Hepatic stellate cell (primary cell): Measurements from ENCODE around the gene CAPG.

Experiments
- DNase-seq: peaks from one replicate; pipeline ENCODE4 v3.0.0; 2011; ENCODE audit warnings: low spot score

The CAPG gene

GRCh38 chr2:85438201-85439024 is 28.2 kb upstream of the CAPG start:
- DNase-seq, result no peak

- DNase-seq, result peak; percentile 86
Measured at GRCh38 chr2:85437488-85438200, 27.5 kb upstream of the CAPG start.

- no peak for DNase-seq
Measured at GRCh38 chr2:85436836-85437487, 26.8 kb upstream of the CAPG start.

GRCh38 chr2:85435981-85436835 is 26.0 kb upstream of the CAPG start:
- no peak for DNase-seq

- no peak for DNase-seq
Measured at GRCh38 chr2:85435220-85435958, 25.2 kb upstream of the CAPG start.

GRCh38 chr2:85434696-85435095 is 24.5 kb upstream of the CAPG start:
- no peak for DNase-seq

DNA sequence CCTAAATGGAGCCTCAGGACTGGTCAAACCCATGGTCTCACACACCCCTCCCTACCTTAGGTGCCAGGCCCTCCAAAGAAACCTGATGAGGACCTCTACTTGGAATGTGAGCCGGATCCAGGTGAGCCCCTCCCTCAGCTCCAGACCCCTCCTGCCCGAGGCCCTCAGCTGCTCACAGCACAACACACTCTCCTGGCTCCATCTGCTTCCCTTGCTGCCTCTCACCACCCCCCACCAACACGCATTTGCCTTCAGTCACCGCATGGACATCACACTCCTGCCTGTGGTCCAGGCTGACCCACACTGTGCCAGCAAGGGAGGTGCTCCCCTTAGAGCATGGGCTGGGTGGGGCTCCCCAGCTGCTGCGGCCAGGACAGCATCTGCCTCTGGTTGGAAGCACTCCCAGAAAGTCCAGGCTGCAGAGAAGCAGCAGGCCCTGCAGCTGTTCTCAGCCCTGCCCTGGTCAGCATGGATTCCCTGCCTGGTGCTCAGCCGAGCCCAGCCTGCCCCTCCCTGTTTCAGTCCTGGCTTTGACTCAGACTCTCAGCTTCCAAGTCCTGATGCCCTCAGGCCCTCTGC is 23.4 kb upstream of the CAPG start:
- DNase-seq, result peak; percentile 94

DNA sequence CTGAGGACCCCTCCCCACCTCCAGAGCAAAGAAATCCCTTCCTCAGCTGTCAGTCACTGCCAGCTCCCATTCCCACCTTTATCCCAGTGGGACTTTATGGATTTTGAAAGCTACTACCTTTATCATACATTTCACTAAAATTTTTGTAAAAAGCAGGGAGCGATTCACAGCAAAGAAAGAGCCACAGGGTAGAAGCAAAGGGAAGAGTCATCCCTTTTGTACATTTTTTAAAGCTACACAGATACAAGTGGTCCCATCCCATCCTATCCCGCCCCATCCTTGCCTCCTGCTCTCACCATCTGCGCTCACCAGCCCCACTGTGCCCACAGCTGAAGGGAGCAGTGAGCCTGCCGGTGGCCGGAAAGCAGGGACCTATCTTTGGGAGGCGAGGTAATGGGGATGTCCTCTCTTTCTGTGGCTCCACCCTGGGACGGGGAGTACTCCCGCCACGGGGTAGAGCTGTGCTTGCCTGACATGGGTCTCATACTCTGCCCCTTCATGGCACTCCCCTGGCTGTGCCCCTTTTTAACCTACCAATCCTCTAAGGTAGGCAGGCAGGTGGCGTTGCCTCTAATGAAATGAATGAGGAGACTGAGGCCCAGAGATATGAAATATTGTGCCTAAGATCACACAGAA is 21.5 kb upstream of the CAPG start:
- no peak for DNase-seq

DNA sequence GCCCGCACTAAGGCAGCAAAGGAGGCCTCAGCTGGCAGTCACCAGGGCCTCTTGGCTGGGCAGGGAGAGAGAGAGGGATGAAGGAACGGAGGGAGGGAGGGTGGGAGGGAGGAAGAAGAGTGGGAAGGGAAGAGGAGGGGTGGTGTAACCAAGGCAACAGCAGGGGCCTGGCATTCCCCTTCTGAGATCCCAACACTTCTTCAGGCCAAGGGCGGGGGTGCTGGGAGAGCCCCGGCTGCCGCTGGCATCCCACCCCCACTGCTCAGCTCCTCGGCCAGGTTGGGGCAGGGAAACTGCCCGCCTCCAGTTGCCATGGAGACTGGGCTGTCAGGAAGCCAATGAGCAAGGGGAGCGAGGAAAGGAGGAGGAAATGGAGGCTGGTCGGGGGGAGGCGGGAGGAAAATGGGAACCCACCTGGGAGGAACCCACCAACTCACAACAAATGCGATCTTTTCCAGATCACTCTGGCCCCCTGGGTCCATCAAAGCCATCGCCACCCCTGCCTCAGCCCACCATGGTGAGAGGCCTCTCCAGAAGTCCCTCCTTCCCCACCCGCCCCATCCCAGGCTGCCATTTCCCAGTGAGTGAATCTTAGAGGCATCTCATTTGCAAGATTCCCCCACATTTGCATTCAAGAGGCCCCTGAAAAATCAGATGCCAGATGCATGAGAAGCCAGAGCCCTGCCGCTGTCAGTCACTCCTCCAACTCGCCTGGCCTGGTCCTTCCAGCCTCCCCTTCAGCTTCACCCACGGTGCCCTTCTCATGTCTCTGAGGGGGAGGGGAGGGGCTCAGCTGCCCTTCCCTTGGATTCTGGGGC is 20.8 kb upstream of the CAPG start:
- DNase-seq, result no peak

GRCh38 chr2:85429924-85430289 is 19.7 kb upstream of the CAPG start:
- no peak for DNase-seq

- no peak for DNase-seq
Measured at GRCh38 chr2:85429213-85429923, 19.2 kb upstream of the CAPG start.

DNA sequence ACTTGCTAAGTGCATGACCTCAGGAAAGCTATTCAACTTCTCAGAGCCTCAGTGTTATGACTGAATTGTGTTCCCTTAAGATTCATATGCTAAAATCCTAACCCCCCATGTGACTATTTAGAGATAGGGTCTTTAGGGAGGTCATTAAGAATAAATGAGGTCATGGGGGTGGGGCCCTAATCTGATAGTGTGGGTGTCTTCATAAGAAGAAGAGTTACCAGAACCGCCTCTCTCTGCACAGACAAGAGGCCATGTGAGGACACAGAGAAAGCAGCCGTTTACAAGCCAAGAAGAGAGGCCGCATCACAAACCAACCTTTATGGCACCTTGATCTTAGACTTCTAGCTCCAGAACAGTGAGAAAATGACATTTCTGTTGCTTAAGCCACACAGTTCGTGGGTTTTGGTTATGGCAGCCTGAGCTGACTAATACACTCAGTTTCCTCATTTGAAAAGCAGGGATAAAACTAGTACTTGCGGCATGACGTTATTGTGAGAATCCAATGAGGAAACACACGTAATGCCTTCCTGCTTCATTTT is 18.2 kb upstream of the CAPG start:
- DNase-seq, result no peak

DNA sequence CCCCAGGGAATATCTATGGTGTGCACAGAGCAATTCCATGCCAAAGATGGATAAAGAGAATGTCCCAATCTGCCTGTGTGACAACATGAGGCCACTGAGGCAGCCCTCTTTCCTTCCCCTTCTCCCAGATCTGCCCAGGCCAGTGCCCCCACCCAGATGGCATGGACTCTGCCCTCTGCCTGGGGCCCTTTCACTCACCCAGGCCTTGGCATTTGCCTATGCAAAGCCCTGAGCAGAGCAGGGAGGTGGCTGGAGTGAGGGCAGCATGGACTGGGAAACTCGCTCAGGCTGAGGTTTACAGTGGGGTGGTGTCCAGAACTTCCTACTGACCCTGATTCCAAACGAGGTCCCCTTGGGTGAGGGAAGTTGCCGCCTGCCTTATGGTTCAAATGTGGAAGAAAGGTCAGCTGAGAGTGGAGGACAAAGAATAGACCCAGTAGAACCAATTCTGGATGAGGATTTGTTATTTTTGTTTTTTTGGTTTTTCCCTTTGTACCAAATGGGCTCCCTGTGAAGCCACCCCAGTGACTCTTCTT is 17.2 kb upstream of the CAPG start:
- DNase-seq, result no peak

GRCh38 chr2:85425588-85425987 is 15.4 kb upstream of the CAPG start:
- no peak for DNase-seq

DNA sequence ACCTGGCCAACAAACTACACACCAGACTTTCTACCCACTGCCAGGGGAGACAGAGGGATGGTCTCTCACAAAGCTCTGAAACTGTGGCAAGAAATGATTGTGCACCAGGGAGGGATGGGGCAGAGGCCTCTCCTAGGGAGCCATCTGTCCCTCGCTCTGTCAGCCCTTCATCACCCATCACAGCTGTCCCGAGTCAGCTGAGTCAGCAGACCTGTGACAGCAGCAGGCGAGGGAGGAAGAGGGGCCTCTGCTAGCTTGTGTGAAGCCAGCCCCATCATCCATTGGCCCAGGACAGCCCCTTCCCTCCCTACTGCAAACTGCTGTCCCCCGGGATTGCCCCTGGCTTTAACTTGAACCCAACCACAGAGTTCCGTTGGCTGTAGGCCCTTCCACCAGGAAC is 13.4 kb upstream of the CAPG start:
- no peak for DNase-seq

- DNase-seq, result no peak
Measured at GRCh38 chr2:85422072-85422457, 11.9 kb upstream of the CAPG start.

DNA sequence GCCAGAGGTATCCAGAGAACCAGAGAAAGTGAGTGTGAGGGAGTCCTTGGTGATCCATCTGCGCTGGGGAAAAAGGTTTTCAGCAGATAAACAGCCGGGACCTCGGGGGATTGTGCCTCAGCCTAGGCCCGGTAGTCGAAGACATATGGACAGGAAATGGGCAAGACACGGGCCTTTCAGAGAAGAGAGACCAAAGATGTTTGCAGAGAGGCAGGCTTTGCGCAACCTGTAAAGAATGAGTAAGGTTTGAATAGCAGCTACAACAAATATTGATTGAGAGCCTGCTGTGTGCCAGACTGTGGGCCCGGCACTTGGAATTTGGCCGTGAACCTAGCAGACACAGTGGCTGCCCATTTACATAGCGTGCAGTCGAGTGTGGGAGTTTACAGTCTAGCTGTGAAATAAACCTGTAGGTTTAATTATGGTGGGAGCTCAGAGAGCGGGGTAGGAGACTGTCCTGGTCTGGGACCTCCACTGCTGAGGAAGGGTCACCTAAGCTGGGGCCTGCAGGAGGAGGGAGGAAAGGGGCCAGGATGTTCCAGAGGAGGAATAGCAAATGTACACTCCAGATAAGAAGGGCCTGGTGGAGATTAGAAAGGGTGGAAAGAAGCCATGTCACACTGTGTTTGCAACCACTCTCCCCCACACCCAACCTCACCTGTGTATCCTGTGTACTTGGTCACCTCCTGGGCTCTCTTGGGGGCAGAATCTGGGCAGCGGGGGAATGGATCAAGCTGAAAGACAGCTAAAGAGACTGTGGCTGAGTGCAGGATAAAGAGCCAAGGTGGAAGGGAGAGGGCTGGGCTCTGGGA is 11.3 kb upstream of the CAPG start:
- no peak for DNase-seq
